OCI-LY1 (cell line): ENCODE results near the gene COA5.

ENCODE experiments used
- EZH2 ChIP-seq: fragments of 200-600 bp; sonication (generic), shearing (Covaris generic); IDR thresholded peaks from 2 replicates; pipeline ENCODE4 v1.8.0; 2017; ENCODE audit warnings: borderline replicate concordance, mixed run types, mild to moderate bottlenecking, antibody characterized with exemption, low read length, moderate library complexity, mixed read lengths
- TF ChIP-seq, protein P1 (sequence below): fragments of 200-600 bp; sonication (generic), shearing (Covaris generic); IDR thresholded peaks from 2 replicates; pipeline ENCODE4 v1.5.1; 2017; ENCODE audit warnings: mild to moderate bottlenecking, antibody characterized with exemption, low read length, moderate library complexity, mixed read lengths

DNA sequence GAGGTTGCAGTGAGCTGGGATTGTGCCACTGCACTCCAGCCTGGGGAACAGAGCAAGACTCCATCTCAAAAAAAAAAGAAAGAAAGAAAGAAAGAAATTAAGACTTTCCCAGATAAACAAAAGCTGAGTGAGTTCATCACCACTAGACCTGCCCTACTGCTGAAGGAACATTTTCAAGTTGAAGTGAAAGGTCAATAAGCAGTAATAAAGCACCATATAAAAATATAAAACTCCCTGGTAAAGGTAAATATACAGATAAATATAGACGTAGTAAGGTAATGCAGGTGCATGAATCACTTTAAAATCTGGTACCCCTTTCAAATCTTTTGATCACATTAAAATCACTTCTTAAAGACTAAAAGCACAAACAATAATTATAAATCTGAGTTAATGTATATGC, 42.7 kb upstream of the COA5 start:
- TF ChIP-seq, protein P1, sequence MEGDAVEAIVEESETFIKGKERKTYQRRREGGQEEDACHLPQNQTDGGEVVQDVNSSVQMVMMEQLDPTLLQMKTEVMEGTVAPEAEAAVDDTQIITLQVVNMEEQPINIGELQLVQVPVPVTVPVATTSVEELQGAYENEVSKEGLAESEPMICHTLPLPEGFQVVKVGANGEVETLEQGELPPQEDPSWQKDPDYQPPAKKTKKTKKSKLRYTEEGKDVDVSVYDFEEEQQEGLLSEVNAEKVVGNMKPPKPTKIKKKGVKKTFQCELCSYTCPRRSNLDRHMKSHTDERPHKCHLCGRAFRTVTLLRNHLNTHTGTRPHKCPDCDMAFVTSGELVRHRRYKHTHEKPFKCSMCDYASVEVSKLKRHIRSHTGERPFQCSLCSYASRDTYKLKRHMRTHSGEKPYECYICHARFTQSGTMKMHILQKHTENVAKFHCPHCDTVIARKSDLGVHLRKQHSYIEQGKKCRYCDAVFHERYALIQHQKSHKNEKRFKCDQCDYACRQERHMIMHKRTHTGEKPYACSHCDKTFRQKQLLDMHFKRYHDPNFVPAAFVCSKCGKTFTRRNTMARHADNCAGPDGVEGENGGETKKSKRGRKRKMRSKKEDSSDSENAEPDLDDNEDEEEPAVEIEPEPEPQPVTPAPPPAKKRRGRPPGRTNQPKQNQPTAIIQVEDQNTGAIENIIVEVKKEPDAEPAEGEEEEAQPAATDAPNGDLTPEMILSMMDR: no peak
- TF ChIP-seq EZH2: no peak
